HCT116 (cell line): ENCODE results near the gene MAP2K2. TPM values are rescaled to one million over a fixed set of nuclear protein-coding genes. Genes with fewer than 3 reads are reported as not detected.

ENCODE experiments used
- ATAC-seq: fragments of 200-7000 bp; cut with Tn5 transposase; 2 replicates; pipeline ENCODE4 v1.9.1; 2020; ENCODE audit warnings: mild to moderate bottlenecking, moderate library complexity
- BruUV-seq: library from RNA; stranded (reverse); fragments of 400-500 nt; replicated peaks from 2 replicates; lab custom pipeline; 2021; lab: Mats Ljungman, UMichigan
- CTCF ChIA-PET: fragments of 300-600 bp; sonication (Branson Sonifier 250); formaldehyde crosslinking; loops from one replicate; lab custom pipeline; 2021; ENCODE audit warnings: antibody characterized with exemption; lab: Charles Lee
- POLR2A ChIA-PET: fragments of 300-600, 350-600 bp; sonication (Branson Sonifier 250); formaldehyde crosslinking; loops from one replicate; lab custom pipeline; 2021; ENCODE audit warnings: antibody characterized with exemption; lab: Charles Lee
- RAD21 ChIA-PET, 2 experiments: fragments of 300-600 bp; sonication (Branson Sonifier 250); formaldehyde crosslinking; loops; one replicate each; lab custom pipeline; 2023; ENCODE audit warnings: low total read pairs in 2 of 2; ENCODE audit not compliant: uncharacterized antibody in 2 of 2, unreplicated experiment in 2 of 2, low non-redundant PET in 1 of 2; lab: Charles Lee
- DNase-seq: peaks from one replicate; pipeline ENCODE4 v3.0.0-alpha.2; 2010; ENCODE audit warnings: low read depth, low spot score
- H2AFZ ChIP-seq: fragments of 200-600 bp; shearing (Covaris generic), sonication (generic); 2 replicates; pipeline ENCODE4 v1.6.1; 2017; ENCODE audit warnings: low read depth, mixed run types, mixed read lengths, antibody characterized with exemption, low read length; ENCODE audit not compliant: poor library complexity, severe bottlenecking
- H3K27ac ChIP-seq: 2 replicates; pipeline ENCODE4 v1.5.1; 2012; ENCODE audit warnings: low read depth, low read length
- H3K27me3 ChIP-seq: fragments of 200-600 bp; sonication (generic); 2 replicates; pipeline ENCODE4 v1.6.1; 2016; ENCODE audit warnings: mixed run types, low read length, mixed read lengths; ENCODE audit not compliant: insufficient read depth
- H3K36me3 ChIP-seq, 2 experiments: fragments of 200-500 bp in 1 of 2; fragments of 200-600 bp in 1 of 2; sonication (Bioruptor generic) in 1 of 2; sonication (generic) in 1 of 2; 2 replicates each; pipeline versions ENCODE4 v1.5.1 to v1.6.1; 2014 to 2016; ENCODE audit warnings: low read length in 2 of 2, inconsistent platforms in 1 of 2, mixed read lengths in 1 of 2, mixed run types in 1 of 2; ENCODE audit not compliant: insufficient read depth in 2 of 2, control insufficient read depth in 1 of 2
- H3K4me1 ChIP-seq, 2 experiments: fragments of 200-600 bp in 1 of 2; sonication (generic) in 1 of 2; 2 replicates each; pipeline versions ENCODE4 v1.5.1 to v1.6.1; 2012 to 2017; ENCODE audit warnings: low read length in 2 of 2, inconsistent platforms in 1 of 2, mild to moderate bottlenecking in 1 of 2, mixed read lengths in 1 of 2, mixed run types in 1 of 2, moderate library complexity in 1 of 2; ENCODE audit not compliant: insufficient read depth in 2 of 2, control insufficient read depth in 1 of 2
- H3K4me2 ChIP-seq: fragments of 200-600 bp; sonication (generic); 2 replicates; pipeline ENCODE4 v1.6.1; 2017; ENCODE audit warnings: mixed run types, low read length, mixed read lengths
- H3K4me3 ChIP-seq, 2 experiments: fragments of 200-600 bp in 1 of 2; sonication (generic) in 1 of 2; replicated peaks in 1 of 2; 2 replicates each; pipeline ENCODE4 v1.5.1; 2011 to 2016; ENCODE audit warnings: low read length in 2 of 2, control low read depth in 1 of 2, low read depth in 1 of 2, mild to moderate bottlenecking in 1 of 2, mixed read lengths in 1 of 2, mixed run types in 1 of 2
- H3K79me2 ChIP-seq: fragments of 200-600 bp; sonication (generic); 2 replicates; pipeline ENCODE4 v1.6.1; 2017; ENCODE audit warnings: mild to moderate bottlenecking, mixed run types, low read length, moderate library complexity, mixed read lengths; ENCODE audit not compliant: insufficient read depth
- H3K9ac ChIP-seq: fragments of 200-600 bp; sonication (generic); 2 replicates; pipeline ENCODE4 v1.6.1; 2016; ENCODE audit warnings: low read length, mixed read lengths
- H3K9me2 ChIP-seq: fragments of 200-600 bp; sonication (generic), shearing (Covaris generic); 2 replicates; pipeline ENCODE4 v1.6.1; 2017; ENCODE audit warnings: mixed run types, mild to moderate bottlenecking, moderate library complexity; ENCODE audit not compliant: insufficient read depth
- H3K9me3 ChIP-seq, 2 experiments: fragments of 200-500 bp in 1 of 2; fragments of 200-600 bp in 1 of 2; sonication (Bioruptor generic) in 1 of 2; sonication (generic) in 1 of 2; 2 replicates each; pipeline ENCODE4 v1.6.1; 2014 to 2017; ENCODE audit warnings: low read length in 2 of 2, mixed read lengths in 2 of 2, inconsistent platforms in 1 of 2, low read depth in 1 of 2, mild to moderate bottlenecking in 1 of 2, mixed run types in 1 of 2, moderate library complexity in 1 of 2; ENCODE audit not compliant: control insufficient read depth in 1 of 2, insufficient read depth in 1 of 2
- H4K20me1 ChIP-seq: fragments of 200-600 bp; sonication (generic), shearing (Covaris generic); 2 replicates; pipeline ENCODE4 v1.6.1; 2017; ENCODE audit warnings: mixed run types, mild to moderate bottlenecking, moderate library complexity; ENCODE audit not compliant: insufficient read depth
- CBX3 ChIP-seq: IDR thresholded peaks from 2 replicates; pipeline ENCODE4 v1.6.1; 2012; ENCODE audit warnings: low read depth
- EGR1 ChIP-seq: IDR thresholded peaks from 2 replicates; pipeline ENCODE4 v1.6.1; 2012; ENCODE audit warnings: low read depth
- ELF1 ChIP-seq: IDR thresholded peaks from 2 replicates; pipeline ENCODE4 v1.6.1; 2012; ENCODE audit warnings: low read depth, borderline replicate concordance
- EZH2phosphoT487 ChIP-seq: fragments of 200-600 bp; IDR thresholded peaks from 2 replicates; pipeline ENCODE4 v1.6.1; 2018; ENCODE audit warnings: antibody characterized with exemption, borderline replicate concordance
- FOSL1 ChIP-seq: IDR thresholded peaks from 2 replicates; pipeline ENCODE4 v1.6.1; 2012; ENCODE audit warnings: low read depth
- POLR2AphosphoS5 ChIP-seq: IDR thresholded peaks from 2 replicates; pipeline ENCODE4 v1.6.1; 2011; ENCODE audit warnings: mild to moderate bottlenecking, low read depth, low read length, moderate library complexity
- YY1 ChIP-seq: IDR thresholded peaks from 2 replicates; pipeline ENCODE4 v1.6.1; 2011; ENCODE audit warnings: low read length, low read depth, moderate library complexity, mild to moderate bottlenecking; ENCODE audit not compliant: insufficient replicate concordance; ENCODE audit errors: extremely low read depth
- ZFX ChIP-seq: fragments of 450-650 bp; IDR thresholded peaks from 2 replicates; pipeline ENCODE4 v1.6.1; 2017
- ZNF274 ChIP-seq: fragments of 200-500 bp; sonication (Bioruptor generic); IDR thresholded peaks from 2 replicates; pipeline ENCODE4 v1.6.1; 2014; ENCODE audit warnings: mild to moderate bottlenecking, low read depth, low read length, inconsistent platforms
- intact Hi-C: fragments of 100-400 bp; cut with micrococcal nuclease; formaldehyde crosslinking; loops from 2 replicates; pipeline ENCODE4 v1.10.0; 2022
- total RNA-seq: library from RNA; stranded (reverse); gene quantifications from one replicate; pipeline ENCODE4 v1.2.1, GENCODE V29; 2021; ENCODE audit not compliant: unreplicated experiment
- TF ChIP-seq, protein P1 (sequence below): IDR thresholded peaks from 2 replicates; pipeline ENCODE4 v1.6.1; 2012; ENCODE audit warnings: low read depth
- TF ChIP-seq, protein P2 (sequence below), 3 experiments: fragments of 200-600 bp in 1 of 3; sonication (generic) in 1 of 3; IDR thresholded peaks in 2 of 3; conservative IDR thresholded peaks in 1 of 3; 2 replicates each; pipeline ENCODE4 v1.5.1; 2012 to 2017; ENCODE audit warnings: low read depth in 2 of 3, low read length in 2 of 3, antibody characterized with exemption in 1 of 3, borderline replicate concordance in 1 of 3, control low read depth in 1 of 3, mild to moderate bottlenecking in 1 of 3, mixed read lengths in 1 of 3, mixed run types in 1 of 3, moderate library complexity in 1 of 3; ENCODE audit not compliant: insufficient read depth in 1 of 3

The MAP2K2 gene
- total RNA-seq, 1 experiment from 2014 or later = 186 TPM

DNA sequence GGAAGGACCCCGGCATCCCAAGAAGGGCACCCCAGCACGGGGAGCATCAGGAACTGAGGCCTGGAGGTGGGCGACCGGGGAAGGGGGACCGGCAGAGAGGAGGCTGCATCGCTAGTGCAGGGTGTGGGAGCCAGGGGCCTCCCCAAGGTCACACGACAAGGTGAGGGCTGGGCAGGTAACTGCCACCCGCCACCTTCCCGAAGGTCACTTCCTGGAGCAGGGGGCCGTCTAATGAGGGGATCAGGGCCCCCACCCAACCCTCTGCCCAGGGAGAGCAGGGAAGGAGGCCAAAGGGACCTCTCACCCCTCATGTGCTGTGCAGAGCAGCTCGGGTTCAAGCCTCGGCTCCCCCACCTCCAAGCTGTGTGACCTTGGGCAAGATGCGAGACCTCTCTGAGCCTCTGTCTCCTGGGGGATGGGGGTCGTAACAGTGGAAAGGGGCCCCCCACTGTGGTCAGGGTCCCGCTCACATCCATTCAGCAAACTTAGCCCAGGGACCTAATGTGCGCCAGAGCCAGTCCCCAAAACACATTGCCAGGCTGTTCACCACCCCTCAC, 63.2 kb downstream of the MAP2K2 start:
- Histone ChIP-seq H3K79me2 (peaks cover 93% of the 10 kb centered on the region), H3K27me3 (no peaks in the 10 kb centered on the region), H3K4me3 (peak overlapping the region; percentile 36 to 50), H3K9ac (peak overlapping the region; percentile 62), H3K9me2 (no peaks in the 10 kb centered on the region), H3K4me1 (peaks cover 57 to 66% of the 10 kb centered on the region in 2 experiments), H3K27ac (peak overlapping the region; percentile 96), H3K4me2 (peak overlapping the region; percentile 91), H3K36me3 (peaks cover 0 to 11% of the 10 kb centered on the region in 2 experiments; a peak in 1 of 4 replicates), H3K9me3 (no peaks in the 10 kb centered on the region), H4K20me1 (peaks cover 11% of the 10 kb centered on the region; the same call in 1 of the 2 replicates), H2AFZ (no peak overlapping the region)
- CTCF ChIA-PET = no interaction called here
- RAD21 ChIA-PET = no interaction called here
- no peak for DNase-seq
- TF ChIP-seq EGR1 (no peak), ZNF274 (no peak), ZFX (no peak), POLR2AphosphoS5 (no peak), ELF1 (no peak), FOSL1 (no peak), EZH2phosphoT487 (no peak), CBX3 (no peak), YY1 (no peak)
- TF ChIP-seq, protein P1, sequence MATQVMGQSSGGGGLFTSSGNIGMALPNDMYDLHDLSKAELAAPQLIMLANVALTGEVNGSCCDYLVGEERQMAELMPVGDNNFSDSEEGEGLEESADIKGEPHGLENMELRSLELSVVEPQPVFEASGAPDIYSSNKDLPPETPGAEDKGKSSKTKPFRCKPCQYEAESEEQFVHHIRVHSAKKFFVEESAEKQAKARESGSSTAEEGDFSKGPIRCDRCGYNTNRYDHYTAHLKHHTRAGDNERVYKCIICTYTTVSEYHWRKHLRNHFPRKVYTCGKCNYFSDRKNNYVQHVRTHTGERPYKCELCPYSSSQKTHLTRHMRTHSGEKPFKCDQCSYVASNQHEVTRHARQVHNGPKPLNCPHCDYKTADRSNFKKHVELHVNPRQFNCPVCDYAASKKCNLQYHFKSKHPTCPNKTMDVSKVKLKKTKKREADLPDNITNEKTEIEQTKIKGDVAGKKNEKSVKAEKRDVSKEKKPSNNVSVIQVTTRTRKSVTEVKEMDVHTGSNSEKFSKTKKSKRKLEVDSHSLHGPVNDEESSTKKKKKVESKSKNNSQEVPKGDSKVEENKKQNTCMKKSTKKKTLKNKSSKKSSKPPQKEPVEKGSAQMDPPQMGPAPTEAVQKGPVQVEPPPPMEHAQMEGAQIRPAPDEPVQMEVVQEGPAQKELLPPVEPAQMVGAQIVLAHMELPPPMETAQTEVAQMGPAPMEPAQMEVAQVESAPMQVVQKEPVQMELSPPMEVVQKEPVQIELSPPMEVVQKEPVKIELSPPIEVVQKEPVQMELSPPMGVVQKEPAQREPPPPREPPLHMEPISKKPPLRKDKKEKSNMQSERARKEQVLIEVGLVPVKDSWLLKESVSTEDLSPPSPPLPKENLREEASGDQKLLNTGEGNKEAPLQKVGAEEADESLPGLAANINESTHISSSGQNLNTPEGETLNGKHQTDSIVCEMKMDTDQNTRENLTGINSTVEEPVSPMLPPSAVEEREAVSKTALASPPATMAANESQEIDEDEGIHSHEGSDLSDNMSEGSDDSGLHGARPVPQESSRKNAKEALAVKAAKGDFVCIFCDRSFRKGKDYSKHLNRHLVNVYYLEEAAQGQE = no peak
- TF ChIP-seq, protein P2, sequence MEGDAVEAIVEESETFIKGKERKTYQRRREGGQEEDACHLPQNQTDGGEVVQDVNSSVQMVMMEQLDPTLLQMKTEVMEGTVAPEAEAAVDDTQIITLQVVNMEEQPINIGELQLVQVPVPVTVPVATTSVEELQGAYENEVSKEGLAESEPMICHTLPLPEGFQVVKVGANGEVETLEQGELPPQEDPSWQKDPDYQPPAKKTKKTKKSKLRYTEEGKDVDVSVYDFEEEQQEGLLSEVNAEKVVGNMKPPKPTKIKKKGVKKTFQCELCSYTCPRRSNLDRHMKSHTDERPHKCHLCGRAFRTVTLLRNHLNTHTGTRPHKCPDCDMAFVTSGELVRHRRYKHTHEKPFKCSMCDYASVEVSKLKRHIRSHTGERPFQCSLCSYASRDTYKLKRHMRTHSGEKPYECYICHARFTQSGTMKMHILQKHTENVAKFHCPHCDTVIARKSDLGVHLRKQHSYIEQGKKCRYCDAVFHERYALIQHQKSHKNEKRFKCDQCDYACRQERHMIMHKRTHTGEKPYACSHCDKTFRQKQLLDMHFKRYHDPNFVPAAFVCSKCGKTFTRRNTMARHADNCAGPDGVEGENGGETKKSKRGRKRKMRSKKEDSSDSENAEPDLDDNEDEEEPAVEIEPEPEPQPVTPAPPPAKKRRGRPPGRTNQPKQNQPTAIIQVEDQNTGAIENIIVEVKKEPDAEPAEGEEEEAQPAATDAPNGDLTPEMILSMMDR (IDR thresholded peaks at IDR 0.05 in 2 of 3, conservative IDR thresholded peaks at IDR 0.05 in 1 of 3; ENCODE audit: borderline replicate concordance in 1 of 3, insufficient read depth in 1 of 3, low read depth in 2 of 3, low read length in 2 of 3) = no peak
- POLR2A ChIA-PET = no interaction called here
- BruUV-seq = no TSS peak
- intact Hi-C loops = loop anchor here (5.0 to 10.0 kb wide), 3 partner anchors 74 to 356 kb away; partner anchors contain the start of genes PIP5K1C and TJP3
- no peak for ATAC-seq
